ENCODE measurements around the gene PDE1C. TPM values are rescaled to one million over a fixed set of nuclear protein-coding genes. Genes with fewer than 3 reads are reported as not detected.
"Not testable (repeated sequence)": the region's sequence is repeated elsewhere in the genome, so short reads cannot be mapped to it uniquely, and the experiment has no call there.

The PDE1C gene
- total RNA-seq, 2 donors from 2014 or later: not detected

GRCh38 chr7:32091608-32092210, 21.5 kb upstream of the PDE1C start:
- Mint-ChIP-seq H3K4me1 (no peaks in the 10 kb centered on the region), H3K36me3 (ENCODE audit: low read depth) (no peaks in the 10 kb centered on the region), H3K4me3 (no peak overlapping the region), H3K27ac (no peak overlapping the region), H3K27me3 (no peaks in the 10 kb centered on the region)
- DNase-seq: no peak
- no peaks in the 10 kb centered on the region for H3K9me3 ChIP-seq (ENCODE audit: control insufficient read depth, low read length, poor library complexity, severe bottlenecking)
- ATAC-seq: no peak

GRCh38 chr7:32089678-32090077, 19.5 kb upstream of the PDE1C start:
- Mint-ChIP-seq H3K36me3 (ENCODE audit: low read depth) (no peaks in the 10 kb centered on the region), H3K4me3 (no peak overlapping the region), H3K27ac (no peak overlapping the region), H3K4me1 (no peaks in the 10 kb centered on the region), H3K27me3 (no peaks in the 10 kb centered on the region)
- ATAC-seq (no peak), DNase-seq (no peak)
- no peaks in the 10 kb centered on the region for H3K9me3 ChIP-seq (ENCODE audit: control insufficient read depth, low read length, poor library complexity, severe bottlenecking)

DNA sequence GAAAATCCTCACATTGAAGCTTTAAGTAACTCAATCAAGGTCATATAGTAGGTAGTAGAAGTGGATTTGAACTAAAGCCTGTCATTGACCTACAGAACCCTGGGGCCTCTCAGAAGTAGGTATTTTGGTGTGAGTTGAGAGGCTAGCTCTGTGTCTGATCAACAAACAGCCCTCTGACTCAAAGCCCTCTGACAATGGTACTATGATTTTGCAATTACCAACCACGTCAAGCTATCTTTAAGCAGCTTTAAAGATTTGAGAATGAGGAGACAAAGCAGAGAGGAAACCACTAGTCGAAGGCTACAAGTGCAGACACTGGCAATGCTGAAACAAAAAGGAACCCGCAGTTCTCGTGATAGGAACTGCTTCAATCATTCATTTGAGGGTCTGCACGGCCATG, 19.0 kb upstream of the PDE1C start:
- ATAC-seq: no peak
- no peak for DNase-seq

DNA sequence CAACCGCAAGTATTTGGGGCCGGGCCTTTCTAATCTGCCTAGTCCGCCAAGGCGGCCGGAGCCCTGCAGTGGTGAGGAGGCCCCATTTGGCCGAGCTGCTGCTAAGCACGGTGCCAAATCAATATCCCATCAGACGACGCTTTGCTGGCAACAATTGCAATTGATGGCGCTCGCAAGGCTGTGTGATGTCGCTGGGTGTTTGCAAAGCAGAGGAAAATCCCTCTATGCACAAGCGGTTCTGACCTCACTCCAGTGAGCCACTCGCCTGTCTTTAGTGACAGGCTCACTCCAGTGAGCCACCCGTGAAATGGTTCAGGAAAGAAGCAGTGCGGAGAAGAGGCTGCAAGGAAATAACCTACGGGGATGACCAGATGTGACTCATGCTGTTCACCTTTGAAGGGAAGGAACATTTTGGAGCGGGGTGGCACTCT, 18.3 kb upstream of the PDE1C start:
- H3K27ac Mint-ChIP-seq: no peak overlapping the region
- no peaks in the 10 kb centered on the region for H3K4me1 Mint-ChIP-seq
- DNase-seq (no peak), ATAC-seq (no peak)
- H3K27me3 Mint-ChIP-seq: no peaks in the 10 kb centered on the region
- no peaks in the 10 kb centered on the region for H3K36me3 Mint-ChIP-seq (ENCODE audit: low read depth)
- H3K9me3 ChIP-seq (ENCODE audit: control insufficient read depth, low read length, poor library complexity, severe bottlenecking): no peaks in the 10 kb centered on the region
- H3K4me3 Mint-ChIP-seq: no peak overlapping the region

More for the DNA sequence above, 19.0 kb upstream of the PDE1C start:
- Mint-ChIP-seq H3K36me3 (ENCODE audit: low read depth) (no peaks in the 10 kb centered on the region), H3K27ac (no peak overlapping the region), H3K4me1 (no peaks in the 10 kb centered on the region), H3K4me3 (no peak overlapping the region), H3K27me3 (no peaks in the 10 kb centered on the region)
- no peaks in the 10 kb centered on the region for H3K9me3 ChIP-seq (ENCODE audit: control insufficient read depth, low read length, poor library complexity, severe bottlenecking)

DNA sequence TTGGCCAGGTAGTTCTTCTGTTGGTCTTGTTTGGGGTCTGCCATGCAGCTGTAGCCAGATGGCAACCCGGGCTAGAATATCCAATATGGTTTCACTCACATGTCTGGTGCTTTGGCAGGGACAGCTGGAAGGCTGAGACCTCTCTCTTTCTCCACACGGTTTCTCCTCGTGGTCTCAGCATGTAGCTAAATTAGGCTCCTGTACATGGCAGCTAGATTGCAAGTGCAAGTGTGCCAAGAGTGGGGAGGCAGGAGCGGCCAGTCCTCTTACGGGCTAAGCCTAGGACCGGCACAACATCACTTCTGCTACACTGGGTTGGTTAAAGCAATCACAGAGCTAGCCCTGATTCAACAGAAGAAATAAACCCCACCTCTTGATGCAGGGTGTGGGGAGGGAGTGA, 9.3 kb upstream of the PDE1C start:
- ATAC-seq (no peak), DNase-seq (no peak)
- no peaks in the 10 kb centered on the region for H3K9me3 ChIP-seq (ENCODE audit: control insufficient read depth, low read length, poor library complexity, severe bottlenecking)
- Mint-ChIP-seq H3K4me3 (no peak overlapping the region), H3K27ac (no peak overlapping the region), H3K36me3 (ENCODE audit: low read depth) (no peaks in the 10 kb centered on the region), H3K27me3 (no peaks in the 10 kb centered on the region), H3K4me1 (no peaks in the 10 kb centered on the region)

GRCh38 chr7:32078824-32079223, 8.6 kb upstream of the PDE1C start:
- H3K36me3 Mint-ChIP-seq (ENCODE audit: low read depth): no peaks in the 10 kb centered on the region
- H3K27me3 Mint-ChIP-seq: no peaks in the 10 kb centered on the region
- H3K4me1 Mint-ChIP-seq: no peaks in the 10 kb centered on the region
- H3K9me3 ChIP-seq (ENCODE audit: control insufficient read depth, low read length, poor library complexity, severe bottlenecking): no peaks in the 10 kb centered on the region
- DNase-seq (no peak), ATAC-seq (no peak)
- H3K4me3 Mint-ChIP-seq: no peak overlapping the region
- no peak overlapping the region for H3K27ac Mint-ChIP-seq

DNA sequence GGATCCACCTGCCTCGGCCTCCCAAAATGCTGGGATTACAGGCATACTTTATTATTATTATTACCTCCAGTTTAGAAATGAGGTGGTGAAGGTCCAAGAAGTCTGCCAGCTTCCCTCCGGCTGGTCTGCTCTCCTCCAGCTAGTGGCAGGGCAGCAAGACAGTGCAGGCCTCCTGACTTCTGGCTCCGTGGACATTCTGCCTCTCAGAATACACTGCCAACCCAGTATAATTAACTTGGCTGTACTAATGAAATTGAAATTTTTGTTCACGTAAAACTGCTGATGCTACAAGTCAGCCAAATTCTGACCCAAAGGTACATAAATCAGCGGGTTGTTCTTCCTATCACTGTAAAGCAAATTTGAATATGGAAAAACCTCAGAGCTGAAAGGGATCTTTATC, 7.6 kb upstream of the PDE1C start:
- H3K9me3 ChIP-seq (ENCODE audit: control insufficient read depth, low read length, poor library complexity, severe bottlenecking): no peaks in the 10 kb centered on the region
- Mint-ChIP-seq H3K27me3 (no peaks in the 10 kb centered on the region), H3K27ac (no peak overlapping the region), H3K36me3 (ENCODE audit: low read depth) (no peaks in the 10 kb centered on the region), H3K4me1 (no peaks in the 10 kb centered on the region), H3K4me3 (no peak overlapping the region)
- no peak for DNase-seq
- no peak for ATAC-seq

GRCh38 chr7:32076802-32077201, 6.6 kb upstream of the PDE1C start:
- not testable (repeated sequence) for H3K27ac Mint-ChIP-seq; H3K9me3 ChIP-seq (ENCODE audit: control insufficient read depth, low read length, poor library complexity, severe bottlenecking); H3K36me3 Mint-ChIP-seq (ENCODE audit: low read depth); DNase-seq; H3K4me1 Mint-ChIP-seq; ATAC-seq; H3K27me3 Mint-ChIP-seq; H3K4me3 Mint-ChIP-seq

GRCh38 chr7:32075612-32076011, 5.4 kb upstream of the PDE1C start:
- no peak for DNase-seq
- Mint-ChIP-seq H3K4me1 (no peaks in the 10 kb centered on the region), H3K4me3 (no peak overlapping the region), H3K36me3 (ENCODE audit: low read depth) (no peaks in the 10 kb centered on the region), H3K27ac (no peak overlapping the region), H3K27me3 (no peaks in the 10 kb centered on the region)
- H3K9me3 ChIP-seq (ENCODE audit: control insufficient read depth, low read length, poor library complexity, severe bottlenecking): no peaks in the 10 kb centered on the region
- ATAC-seq: no peak

- Mint-ChIP-seq H3K4me3 (no peak overlapping the region), H3K27ac (no peak overlapping the region), H3K36me3 (ENCODE audit: low read depth) (no peaks in the 10 kb centered on the region), H3K27me3 (peaks cover 5% of the 10 kb centered on the region), H3K4me1 (no peaks in the 10 kb centered on the region)
- no peaks in the 10 kb centered on the region for H3K9me3 ChIP-seq (ENCODE audit: control insufficient read depth, low read length, poor library complexity, severe bottlenecking)
- DNase-seq (no peak), ATAC-seq (no peak)
Observed at GRCh38 chr7:32074787-32075585, 4.8 kb upstream of the PDE1C start.

DNA sequence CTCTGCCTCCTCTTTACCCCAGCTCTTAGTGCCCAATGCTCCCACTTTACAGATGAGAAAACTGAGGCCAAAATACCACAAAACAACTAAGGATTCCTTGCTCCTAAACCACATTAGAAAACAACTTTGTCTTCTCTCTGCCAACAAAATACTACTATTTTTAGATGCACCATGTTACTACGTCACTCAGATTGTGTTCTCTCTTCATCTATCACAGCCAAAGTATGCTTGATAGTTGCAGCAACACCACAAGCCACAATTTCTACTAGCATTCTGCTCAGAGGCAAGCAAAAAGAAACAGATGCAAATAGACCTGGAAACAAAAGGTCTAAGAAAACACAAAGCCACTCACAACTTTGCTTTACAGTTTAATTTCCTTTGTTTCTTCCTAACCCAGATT, 3.3 kb upstream of the PDE1C start:
- Mint-ChIP-seq H3K4me3 (no peak overlapping the region), H3K27ac (no peak overlapping the region), H3K36me3 (ENCODE audit: low read depth) (no peaks in the 10 kb centered on the region), H3K27me3 (peaks cover 13% of the 10 kb centered on the region), H3K4me1 (no peaks in the 10 kb centered on the region)
- DNase-seq: no peak
- no peak for ATAC-seq
- no peaks in the 10 kb centered on the region for H3K9me3 ChIP-seq (ENCODE audit: control insufficient read depth, low read length, poor library complexity, severe bottlenecking)

GRCh38 chr7:32072397-32072796, 2.2 kb upstream of the PDE1C start:
- no peaks in the 10 kb centered on the region for H3K36me3 Mint-ChIP-seq (ENCODE audit: low read depth)
- ATAC-seq (no peak), DNase-seq (no peak)
- H3K27ac Mint-ChIP-seq: no peak overlapping the region
- peaks cover 13% of the 10 kb centered on the region for H3K27me3 Mint-ChIP-seq
- no peak overlapping the region for H3K4me3 Mint-ChIP-seq
- no peaks in the 10 kb centered on the region for H3K9me3 ChIP-seq (ENCODE audit: control insufficient read depth, low read length, poor library complexity, severe bottlenecking)
- no peaks in the 10 kb centered on the region for H3K4me1 Mint-ChIP-seq

DNA sequence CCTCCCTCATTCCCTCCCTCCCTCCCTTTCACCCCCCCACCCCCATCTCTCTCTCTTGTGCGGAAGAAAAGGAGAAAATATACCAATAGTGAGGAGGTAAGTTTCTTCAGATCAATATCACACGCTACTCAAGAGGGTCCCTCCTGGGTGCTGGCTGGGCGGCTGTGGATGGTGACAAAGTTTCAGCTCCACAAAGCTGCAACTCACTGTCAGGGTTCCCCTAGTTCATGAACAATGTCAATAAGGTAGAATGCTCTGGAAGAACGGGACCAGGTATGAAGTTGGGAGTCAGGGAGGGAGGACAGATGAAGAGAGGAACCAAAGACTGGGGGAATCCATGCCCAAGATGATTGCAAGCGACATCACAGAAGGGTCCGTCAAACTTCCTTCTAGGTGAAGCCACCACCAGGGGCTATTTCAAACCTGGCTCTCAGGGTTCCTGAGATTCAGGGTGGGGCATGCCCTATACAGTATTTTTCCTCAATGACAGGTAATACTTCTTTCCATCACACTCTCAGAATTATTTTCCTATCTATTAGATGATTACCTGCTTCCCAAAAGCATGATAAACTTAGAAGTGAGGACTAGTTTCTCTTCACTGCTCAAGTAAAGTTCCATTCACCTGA, 1.4 kb upstream of the PDE1C start:
- H3K27ac Mint-ChIP-seq: no peak overlapping the region

GRCh38 chr7:32070051-32070405, 179 bp downstream of the PDE1C start:
- Mint-ChIP-seq H3K27me3 (peaks cover 13% of the 10 kb centered on the region), H3K4me3 (no peak overlapping the region), H3K36me3 (ENCODE audit: low read depth) (no peaks in the 10 kb centered on the region), H3K27ac (no peak overlapping the region), H3K4me1 (no peaks in the 10 kb centered on the region)
- no peak for DNase-seq
- H3K9me3 ChIP-seq (ENCODE audit: control insufficient read depth, low read length, poor library complexity, severe bottlenecking): no peaks in the 10 kb centered on the region
- ATAC-seq: no peak

More for the DNA sequence above, 1.4 kb upstream of the PDE1C start:
- no peaks in the 10 kb centered on the region for H3K9me3 ChIP-seq (ENCODE audit: control insufficient read depth, low read length, poor library complexity, severe bottlenecking)
- Mint-ChIP-seq H3K27me3 (peaks cover 13% of the 10 kb centered on the region), H3K4me1 (no peaks in the 10 kb centered on the region), H3K4me3 (no peak overlapping the region), H3K36me3 (ENCODE audit: low read depth) (no peaks in the 10 kb centered on the region)
- no peak for ATAC-seq
- no peak for DNase-seq

All from T-helper 17 cell (primary cell).